KOPT-K1 (cell line): ENCODE results near the gene GFOD1.
"Not testable (repeated sequence)": the region's sequence is repeated elsewhere in the genome, so short reads cannot be mapped to it uniquely, and the experiment has no call there.

Source experiments
- H3K27ac ChIP-seq: fragments of 200-600 bp; sonication (generic); 2 replicates; pipeline ENCODE4 v1.5.1; 2016; ENCODE audit warnings: antibody characterized with exemption, mild to moderate bottlenecking, low read depth, low read length; ENCODE audit not compliant: poor library complexity, severe bottlenecking
- H3K36me3 ChIP-seq: fragments of 200-600 bp; sonication (generic); 2 replicates; pipeline ENCODE4 v1.5.1; 2017; ENCODE audit warnings: antibody characterized with exemption, mild to moderate bottlenecking, low read length, moderate library complexity; ENCODE audit not compliant: insufficient read depth
- H3K9me3 ChIP-seq: fragments of 200-600 bp; sonication (generic); 2 replicates; pipeline ENCODE4 v1.5.1; 2017; ENCODE audit warnings: antibody characterized with exemption, low read length, mild to moderate bottlenecking; ENCODE audit not compliant: insufficient read depth, poor library complexity, severe bottlenecking

The GFOD1 gene

DNA sequence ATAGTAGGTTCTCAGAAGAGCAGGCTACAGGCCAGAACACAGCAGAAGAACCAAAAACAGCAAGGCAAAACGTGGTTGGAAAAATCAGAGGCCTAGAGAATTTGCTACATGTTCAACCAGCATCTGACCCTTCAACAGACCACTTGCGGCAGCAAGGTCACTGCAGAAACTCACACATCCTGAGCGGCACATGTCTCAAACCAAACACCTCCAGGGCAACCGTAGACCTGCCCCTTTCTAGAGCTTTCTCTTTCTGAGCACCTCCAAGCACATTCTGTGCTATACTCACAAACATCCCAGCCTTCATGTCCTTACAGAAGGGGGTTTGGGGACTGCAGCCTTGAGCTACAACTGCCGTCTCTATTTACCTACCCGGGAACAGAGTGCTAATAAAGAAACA is 52.6 kb downstream of the GFOD1 start:
- peaks cover 10% of the 10 kb centered on the region for H3K9me3 ChIP-seq
- H3K27ac ChIP-seq: no peak overlapping the region
- no peaks in the 10 kb centered on the region for H3K36me3 ChIP-seq

DNA sequence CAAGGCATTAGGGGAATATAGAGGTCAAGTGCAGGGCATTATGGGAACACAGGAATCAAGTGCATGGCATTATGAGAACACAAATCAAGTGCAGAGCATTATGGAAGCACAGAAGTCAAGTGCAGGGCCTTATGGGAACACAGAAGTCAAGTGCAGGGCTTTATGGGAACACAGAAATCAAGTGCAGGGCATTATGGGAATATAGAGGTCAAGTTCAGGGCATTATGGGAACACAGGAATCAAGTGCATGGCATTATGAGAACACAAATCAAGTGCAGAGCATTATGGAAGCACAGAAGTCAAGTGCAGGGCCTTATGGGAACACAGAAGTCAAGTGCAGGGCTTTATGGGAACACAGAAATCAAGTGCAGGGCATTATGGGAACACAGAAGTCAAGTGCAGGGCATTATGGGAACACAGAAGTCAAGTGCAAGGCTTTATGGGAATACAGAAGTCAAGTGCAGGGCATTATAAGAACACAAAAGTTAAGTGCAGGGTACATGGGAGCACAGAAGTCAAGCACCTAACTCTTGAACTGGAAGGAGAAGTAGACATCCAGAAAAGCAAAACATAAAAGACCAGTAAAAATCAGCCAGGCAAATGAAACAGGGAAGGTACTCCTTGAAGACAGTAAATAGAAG is 53.1 kb downstream of the GFOD1 start:
- H3K9me3 ChIP-seq: peaks cover 10% of the 10 kb centered on the region
- H3K27ac ChIP-seq, H3K36me3 ChIP-seq: not testable (repeated sequence)

DNA sequence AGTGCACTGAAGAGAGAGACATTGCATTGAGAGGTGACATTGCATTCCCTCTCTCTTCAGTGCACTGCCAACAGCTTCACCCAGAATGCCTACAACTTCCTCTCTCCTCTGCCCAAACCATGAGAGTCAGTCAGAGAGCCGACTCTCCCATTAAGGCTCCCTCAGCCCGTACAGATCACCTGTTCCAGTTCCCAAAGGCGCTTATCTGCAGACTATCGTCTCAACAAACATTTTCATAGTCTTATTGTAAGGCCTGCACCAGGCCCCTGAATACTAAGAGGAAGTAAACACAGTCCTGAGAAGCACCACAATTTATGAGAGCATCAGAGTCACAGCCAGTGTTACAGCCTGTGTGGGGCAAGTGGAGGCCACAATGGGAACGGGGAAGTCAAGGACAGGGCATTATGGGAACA is 53.7 kb downstream of the GFOD1 start:
- Histone ChIP-seq H3K9me3 (peaks cover 10% of the 10 kb centered on the region), H3K36me3 (no peaks in the 10 kb centered on the region), H3K27ac (no peak overlapping the region)

DNA sequence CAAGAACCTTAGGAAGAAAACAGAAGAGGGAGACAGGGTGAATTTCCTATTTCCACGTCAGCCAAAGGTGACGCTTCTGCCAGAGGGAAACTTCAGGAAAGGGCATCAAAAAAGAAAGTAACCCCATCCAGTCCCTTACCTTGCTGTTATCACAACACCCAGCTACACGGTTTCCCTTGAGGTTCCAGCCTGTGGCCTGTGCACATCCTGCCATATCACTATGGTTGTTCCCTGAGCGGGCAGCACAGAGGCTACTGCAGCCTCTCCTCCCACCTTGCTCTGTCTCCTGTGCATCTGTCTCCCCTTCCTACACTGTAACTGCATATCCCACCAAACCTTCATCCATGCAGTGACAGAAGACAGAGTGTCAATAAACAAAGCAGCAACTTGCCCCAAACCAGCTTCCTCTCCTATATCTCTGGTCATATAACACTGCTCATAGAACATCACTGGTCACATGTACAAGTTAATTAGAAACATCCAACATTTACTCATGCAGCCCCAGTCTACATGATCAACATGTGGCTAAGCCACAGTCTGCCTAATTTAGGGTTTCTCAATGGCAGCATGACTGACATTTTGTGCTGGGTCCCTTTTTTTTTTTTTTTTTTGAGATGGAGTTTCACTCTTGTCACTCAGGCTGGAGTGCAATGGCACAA is 54.7 kb downstream of the GFOD1 start:
- peaks cover 10% of the 10 kb centered on the region for H3K9me3 ChIP-seq

DNA sequence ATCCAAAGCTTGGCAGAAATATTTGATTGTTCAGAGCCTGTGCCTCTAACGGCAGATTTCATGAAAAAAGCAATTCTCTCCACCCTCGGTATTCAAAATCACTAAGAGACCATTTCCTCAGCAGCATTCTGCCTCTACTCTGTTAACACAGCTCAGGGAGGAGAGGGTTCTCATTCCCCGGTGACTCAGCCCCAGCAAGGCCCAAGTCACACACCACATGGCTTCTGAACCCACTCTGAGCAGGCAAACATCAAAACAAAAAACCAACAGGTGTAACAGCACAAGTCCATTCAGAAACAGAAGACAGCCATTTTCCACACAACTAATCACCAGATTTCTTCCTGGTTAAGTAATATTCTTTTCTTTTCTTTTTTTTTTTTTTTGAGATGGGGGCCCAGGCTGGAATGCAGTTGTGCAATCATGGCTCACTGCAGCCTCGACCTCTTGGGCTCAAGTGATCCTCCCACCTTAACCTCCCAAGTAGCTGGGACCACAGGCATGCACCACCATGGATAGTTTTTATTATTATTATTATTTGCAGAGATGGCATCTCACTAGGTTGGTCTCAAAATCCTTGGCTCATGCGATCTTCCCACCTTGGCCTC is 55.4 kb downstream of the GFOD1 start:
- Histone ChIP-seq H3K36me3 (no peaks in the 10 kb centered on the region), H3K9me3 (peaks cover 10% of the 10 kb centered on the region), H3K27ac (no peak overlapping the region)

More for the DNA sequence above, 54.7 kb downstream of the GFOD1 start:
- no peaks in the 10 kb centered on the region for H3K36me3 ChIP-seq
- peak overlapping the region; percentile 6 for H3K27ac ChIP-seq

DNA sequence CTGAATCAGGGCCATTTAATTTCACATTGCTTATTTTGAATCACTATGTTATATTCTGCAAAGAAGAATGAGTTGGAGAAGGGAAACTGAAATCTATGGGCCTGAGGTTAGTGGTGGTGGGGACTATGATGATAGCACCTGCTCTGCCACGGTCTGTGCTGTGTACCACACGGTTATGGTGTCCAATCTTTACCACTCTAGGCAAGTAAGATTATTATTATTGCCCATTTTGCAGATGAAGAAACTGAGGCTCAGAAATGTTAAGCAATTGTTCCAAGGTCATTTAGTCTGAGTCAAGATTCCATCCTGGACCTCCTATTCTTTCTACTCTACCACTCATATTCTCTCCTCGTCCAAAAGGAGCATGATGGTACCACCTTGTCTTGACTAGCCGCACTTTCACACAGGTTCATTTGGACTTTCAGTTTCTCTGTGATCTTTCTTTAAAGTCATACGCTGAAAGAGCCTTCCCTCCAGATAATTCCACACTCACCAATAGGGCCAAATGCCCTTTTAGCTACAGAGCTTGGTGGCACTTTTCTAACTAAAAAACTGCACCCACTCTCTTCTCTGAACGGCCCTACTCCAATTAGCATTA is 56.2 kb downstream of the GFOD1 start:
- Histone ChIP-seq H3K27ac (no peak overlapping the region), H3K9me3 (peaks cover 10% of the 10 kb centered on the region), H3K36me3 (no peaks in the 10 kb centered on the region)

DNA sequence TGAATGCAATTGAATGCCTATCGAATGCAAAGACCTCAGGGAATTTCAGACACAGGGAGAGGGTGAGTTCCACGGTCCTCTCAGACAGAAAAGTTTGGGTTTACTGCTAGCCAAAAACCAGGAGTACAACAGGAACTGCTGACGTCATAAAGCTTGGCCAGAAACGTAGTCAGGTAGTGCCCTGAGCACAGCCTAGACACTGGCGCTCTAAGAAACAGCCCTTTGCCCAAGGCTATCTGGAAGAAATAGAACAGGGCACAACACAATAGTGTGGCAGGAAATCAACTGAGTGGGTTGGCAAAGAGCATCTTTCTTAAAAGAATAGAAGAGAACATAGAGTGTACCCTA is 58.0 kb downstream of the GFOD1 start:
- Histone ChIP-seq H3K36me3 (no peaks in the 10 kb centered on the region), H3K27ac (no peak overlapping the region)

DNA sequence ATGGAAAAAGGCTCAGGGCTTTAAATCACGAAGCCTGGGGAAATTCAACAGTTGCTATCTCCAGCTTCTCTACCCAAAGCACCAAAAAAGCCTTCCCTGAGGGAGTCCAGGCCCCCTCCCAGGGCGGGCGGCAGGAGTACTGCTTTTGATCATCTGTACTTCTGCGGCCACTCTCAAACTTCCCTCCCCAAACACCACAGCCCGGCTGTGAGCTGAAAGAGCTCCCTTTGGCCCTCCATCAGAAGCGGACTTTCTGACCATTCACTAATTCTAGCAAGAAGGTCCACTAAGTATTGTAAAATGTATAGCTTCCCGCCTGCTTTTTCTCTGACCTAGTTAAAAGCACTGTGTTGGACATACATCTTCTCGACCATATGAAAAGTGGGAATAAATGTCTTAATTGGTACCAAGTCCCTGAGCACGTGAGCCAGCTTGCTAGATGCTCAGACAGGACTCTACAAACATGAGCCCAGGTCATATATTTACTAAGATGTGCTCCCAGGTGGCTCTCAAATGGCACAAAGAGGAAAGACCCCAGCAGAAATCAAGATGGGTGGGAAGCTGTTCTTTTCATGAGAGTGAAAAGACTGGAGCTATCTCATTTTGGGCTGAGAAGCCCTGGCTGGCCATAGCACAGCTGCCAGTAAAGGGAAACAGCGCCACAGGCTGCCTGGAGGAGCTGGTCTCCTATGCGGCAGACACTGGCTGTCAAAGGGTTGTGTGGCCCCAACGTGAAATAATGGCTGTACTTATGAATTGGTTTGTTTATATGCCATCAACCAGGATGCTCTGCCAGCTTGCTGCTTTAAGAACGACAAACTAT is 58.6 kb downstream of the GFOD1 start:
- H3K27ac ChIP-seq: no peak overlapping the region
- peaks cover under 1% of the 10 kb centered on the region for H3K9me3 ChIP-seq
- no peaks in the 10 kb centered on the region for H3K36me3 ChIP-seq

More for the DNA sequence above, 58.0 kb downstream of the GFOD1 start:
- H3K9me3 ChIP-seq: peaks cover 7% of the 10 kb centered on the region

DNA sequence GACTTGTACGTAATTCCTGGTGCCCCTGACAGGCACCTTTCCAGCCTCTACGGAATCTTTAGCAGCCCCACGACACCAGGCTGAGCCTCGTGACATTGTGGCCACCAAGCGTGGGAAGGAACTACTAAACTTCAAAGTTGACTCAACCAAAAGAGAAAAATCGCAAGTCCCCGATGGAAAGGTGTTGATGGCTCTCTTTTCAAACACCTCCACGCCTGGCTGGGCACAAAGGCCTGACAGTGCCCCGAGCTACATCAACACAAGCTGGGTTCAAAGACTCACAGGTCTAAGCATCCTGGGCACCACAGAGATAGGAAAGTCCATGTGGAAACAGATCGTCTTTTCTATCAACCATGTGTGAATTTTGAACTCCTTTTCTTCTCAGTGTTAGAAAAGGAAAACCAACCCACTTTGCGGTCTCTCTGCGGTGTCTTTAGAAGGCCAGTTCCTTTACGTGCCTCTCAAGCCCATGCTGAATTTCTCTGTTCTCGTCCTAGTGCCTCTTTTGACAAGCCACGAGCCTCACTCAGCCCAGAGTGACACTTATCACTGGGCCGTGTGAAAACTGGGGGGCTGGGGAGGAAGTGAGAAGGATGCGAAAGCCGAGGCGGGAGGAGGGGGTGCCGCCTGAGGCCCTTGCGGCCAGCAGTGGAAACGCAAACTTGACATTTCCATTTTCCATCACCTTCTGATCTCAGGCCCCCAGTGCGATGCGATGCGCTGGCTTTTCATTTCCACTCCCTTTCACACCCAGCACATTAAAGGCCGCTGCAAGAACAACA is 59.4 kb downstream of the GFOD1 start:
- Histone ChIP-seq H3K27ac (peak overlapping the region; percentile 4), H3K36me3 (no peaks in the 10 kb centered on the region), H3K9me3 (no peaks in the 10 kb centered on the region)

DNA sequence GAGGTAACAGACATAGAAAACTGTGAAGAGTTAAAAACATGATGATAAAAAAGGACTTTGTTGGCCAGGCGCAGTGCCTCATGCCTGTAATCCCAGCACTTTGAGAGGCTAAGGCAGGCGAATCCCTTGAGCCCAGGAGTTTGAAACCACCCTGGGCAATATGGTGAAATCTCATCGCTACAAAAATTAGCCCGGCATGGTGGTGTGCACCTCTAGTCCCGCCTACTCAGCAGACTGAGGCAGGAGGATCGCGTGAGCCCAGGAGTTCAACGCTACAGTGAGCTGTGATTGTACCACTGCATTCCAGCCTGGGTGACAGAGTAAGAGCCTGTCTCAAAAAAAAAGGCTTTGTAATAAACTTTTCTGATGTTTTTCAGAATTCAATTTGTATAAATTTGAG is 60.1 kb downstream of the GFOD1 start:
- no peaks in the 10 kb centered on the region for H3K36me3 ChIP-seq
- no peaks in the 10 kb centered on the region for H3K9me3 ChIP-seq
- no peak overlapping the region for H3K27ac ChIP-seq

DNA sequence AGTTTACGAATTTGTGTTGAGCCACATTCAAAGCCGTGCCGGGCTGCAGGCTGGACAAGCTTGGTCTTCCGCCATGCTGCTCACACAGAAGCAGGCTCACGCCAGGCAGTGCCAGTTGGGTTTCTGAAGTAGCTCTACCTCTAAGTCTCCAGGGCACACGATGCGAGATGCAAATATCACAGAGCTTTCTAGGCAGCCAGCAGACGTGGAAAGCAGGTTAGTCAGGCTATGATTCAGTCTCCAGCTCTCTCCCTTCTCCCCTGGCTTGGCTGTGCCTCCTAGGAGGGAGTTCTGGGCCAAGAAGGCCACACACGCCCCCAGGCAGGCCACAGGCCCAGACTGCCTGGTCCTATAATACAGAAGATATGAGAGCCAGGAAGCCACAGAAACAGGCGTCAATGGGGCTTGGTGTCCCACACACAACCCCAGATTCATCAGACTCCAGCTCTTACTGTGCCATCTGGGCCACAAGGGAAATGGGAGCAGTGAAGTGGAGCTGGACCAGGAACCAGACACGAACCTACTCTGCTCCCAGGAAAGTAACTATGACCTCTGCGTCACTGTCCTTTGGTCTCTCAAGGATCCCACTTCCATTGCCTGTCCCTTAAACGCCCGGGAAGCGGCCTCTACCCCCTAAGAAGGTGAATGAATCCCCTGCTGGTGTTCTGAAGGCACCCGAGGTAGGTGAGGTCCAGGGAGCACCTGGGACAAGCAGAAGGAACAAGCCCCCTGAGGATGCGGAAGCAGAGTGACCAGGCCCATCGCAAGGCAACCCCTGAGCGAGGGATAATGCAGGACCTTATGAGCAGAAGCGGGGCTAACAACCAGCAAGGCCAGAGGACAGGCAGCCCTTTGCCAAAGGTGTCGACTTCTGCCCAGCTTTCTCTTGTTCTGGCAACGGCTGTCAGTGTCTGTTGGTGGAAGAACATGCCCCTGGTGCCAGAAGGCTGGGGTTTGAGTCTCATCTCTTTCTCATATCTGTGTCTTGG is 61.2 kb downstream of the GFOD1 start:
- Histone ChIP-seq H3K9me3 (no peaks in the 10 kb centered on the region), H3K36me3 (no peaks in the 10 kb centered on the region), H3K27ac (no peak overlapping the region)

DNA sequence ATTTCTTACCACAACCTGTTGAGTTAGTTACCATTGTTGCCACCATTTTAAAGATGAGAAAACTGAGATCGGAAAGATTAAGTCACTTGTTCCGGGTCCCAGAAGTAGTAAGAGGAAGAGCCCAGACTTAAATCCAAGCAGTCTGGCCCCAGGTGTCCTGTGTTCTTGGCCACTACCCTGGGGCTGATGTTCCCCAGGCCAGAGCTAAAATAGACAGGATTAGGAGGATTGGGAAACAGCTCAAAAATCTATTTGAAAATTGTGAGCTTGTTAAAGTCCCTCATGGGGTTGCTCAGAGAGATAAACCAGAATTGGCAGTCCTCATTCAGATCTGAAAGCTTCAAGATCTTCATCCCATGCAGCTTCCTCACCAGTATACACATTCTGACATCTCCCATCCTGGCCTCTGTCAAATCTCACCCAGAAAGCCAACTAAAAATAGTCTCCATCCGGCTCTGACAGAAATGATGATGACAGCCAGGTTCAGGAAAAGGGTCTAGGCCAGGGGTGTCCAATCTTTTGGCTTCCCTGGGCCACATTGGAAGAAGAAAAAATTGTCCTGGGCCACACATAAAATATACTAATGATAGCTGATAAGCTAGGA is 62.0 kb downstream of the GFOD1 start:
- Histone ChIP-seq H3K36me3 (no peaks in the 10 kb centered on the region), H3K27ac (no peak overlapping the region), H3K9me3 (no peaks in the 10 kb centered on the region)

DNA sequence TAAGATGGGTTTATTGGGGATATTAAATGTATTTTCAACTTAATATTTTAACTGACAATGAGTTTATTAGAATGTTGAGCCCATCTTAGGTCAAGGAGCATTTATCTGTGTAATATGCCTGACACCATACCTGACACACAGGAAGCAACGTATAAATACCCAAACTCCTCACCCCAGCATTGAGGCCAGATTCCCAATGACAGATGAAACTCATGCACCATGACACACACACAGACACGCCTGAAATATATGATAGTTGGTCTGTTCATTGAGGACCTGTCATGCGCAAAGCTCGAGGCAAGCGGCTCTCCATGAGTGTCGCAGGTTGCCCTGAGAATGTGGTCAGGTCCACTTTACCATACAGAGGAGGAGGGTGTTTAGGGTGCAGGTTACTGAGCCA is 64.1 kb downstream of the GFOD1 start:
- Histone ChIP-seq H3K9me3 (no peaks in the 10 kb centered on the region), H3K27ac (no peak overlapping the region)

More for the DNA sequence above, 64.1 kb downstream of the GFOD1 start:
- no peaks in the 10 kb centered on the region for H3K36me3 ChIP-seq
